ENCODE measurements around the gene MSH2. TPM values are rescaled to one million over a fixed set of nuclear protein-coding genes. Genes with fewer than 3 reads are reported as not detected.

The MSH2 gene
- total and polyA plus RNA-seq, 2 of the 13 experiments (the other 11 are each of a cell fraction or from before 2014, with no cell fraction given): 19.9 to 76.3 TPM

DNA sequence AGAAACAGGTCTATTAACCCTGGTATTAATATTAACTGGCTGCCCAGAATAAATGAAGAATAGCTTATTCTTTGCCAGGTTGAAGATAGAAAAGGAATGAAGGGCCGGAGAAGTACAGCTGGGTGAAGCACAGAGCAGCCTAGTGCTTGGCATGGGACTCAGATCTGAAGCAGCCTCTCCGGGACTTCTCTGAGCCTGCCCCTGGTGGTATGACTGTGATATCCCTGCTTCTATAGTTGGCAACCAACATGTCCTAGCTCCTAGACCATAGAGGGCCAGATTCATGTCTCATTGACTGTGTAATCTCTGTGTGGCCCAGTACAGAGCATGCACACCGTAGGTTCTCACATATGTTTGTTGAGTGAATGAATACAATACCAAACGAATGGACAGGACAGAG lies 107.8 kb downstream of the MSH2 start:
- BruUV-seq (replicated peaks): no TSS peak
- in situ Hi-C loops (cut with HindIII; ENCODE audit: extremely low pct_ligation_motif_present, low pct_unique_long_range_greater_than_20kb): no loop called here
- Histone ChIP-seq H3K36me3 (replicated peaks in 1 of 2; ENCODE audit: control insufficient read depth in 1 of 2, insufficient read depth in 2 of 2, low read length in 2 of 2) (no peaks in the 10 kb centered on the region), H3K27ac (ENCODE audit: extremely low read length, insufficient read depth, low read length) (no peak overlapping the region), H3K9me3 (ENCODE audit: low read length) (no peaks in the 10 kb centered on the region), H3K4me1 (ENCODE audit: insufficient read depth, low read length) (no peaks in the 10 kb centered on the region), H3K79me2 (ENCODE audit: insufficient read depth, low read length) (no peaks in the 10 kb centered on the region), H3K9ac (ENCODE audit: insufficient read depth, low read depth, low read length) (no peak overlapping the region), H3K27me3 (ENCODE audit: control insufficient read depth in 1 of 2, insufficient read depth in 2 of 2, low read length in 2 of 2) (no peaks in the 10 kb centered on the region; a peak in 1 of 5 replicates), H3K4me2 (ENCODE audit: low read depth, low read length) (no peak overlapping the region), H3K4me3 (replicated peaks in 1 of 3; ENCODE audit: insufficient read depth in 1 of 3, low read depth in 2 of 3, low read length in 3 of 3) (no peak overlapping the region), H4K20me1 (ENCODE audit: insufficient read depth, low read length) (no peaks in the 10 kb centered on the region), H2AFZ (ENCODE audit: low read length) (no peak overlapping the region)
- ChIA-PET POLR2A (no interaction called here), CTCF (ENCODE audit: low intra/inter-chr PET ratio, low total read pairs) (no interaction called here)
- DNase-seq (ENCODE audit: low spot score): peak; percentile 12
- intact Hi-C loops (cut with micrococcal nuclease; ENCODE audit: unreplicated experiment): no loop called here
- FAIRE-seq: no peak
- TF ChIP-seq, protein P1, sequence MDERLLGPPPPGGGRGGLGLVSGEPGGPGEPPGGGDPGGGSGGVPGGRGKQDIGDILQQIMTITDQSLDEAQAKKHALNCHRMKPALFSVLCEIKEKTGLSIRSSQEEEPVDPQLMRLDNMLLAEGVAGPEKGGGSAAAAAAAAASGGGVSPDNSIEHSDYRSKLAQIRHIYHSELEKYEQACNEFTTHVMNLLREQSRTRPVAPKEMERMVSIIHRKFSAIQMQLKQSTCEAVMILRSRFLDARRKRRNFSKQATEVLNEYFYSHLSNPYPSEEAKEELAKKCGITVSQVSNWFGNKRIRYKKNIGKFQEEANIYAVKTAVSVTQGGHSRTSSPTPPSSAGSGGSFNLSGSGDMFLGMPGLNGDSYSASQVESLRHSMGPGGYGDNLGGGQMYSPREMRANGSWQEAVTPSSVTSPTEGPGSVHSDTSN (CRISPR knock-in tag; IDR thresholded peaks at IDR 0.05): no peak
- TF ChIP-seq, protein P2, sequence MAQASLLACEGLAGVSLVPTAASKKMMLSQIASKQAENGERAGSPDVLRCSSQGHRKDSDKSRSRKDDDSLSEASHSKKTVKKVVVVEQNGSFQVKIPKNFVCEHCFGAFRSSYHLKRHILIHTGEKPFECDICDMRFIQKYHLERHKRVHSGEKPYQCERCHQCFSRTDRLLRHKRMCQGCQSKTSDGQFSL (CRISPR knock-in tag; IDR thresholded peaks at IDR 0.05): no peak
- TF ChIP-seq CREM (IDR thresholded peaks at IDR 0.05) (no peak), CREM (CRISPR knock-in tag; IDR thresholded peaks at IDR 0.05) (no peak), ZNF841 (CRISPR knock-in tag; IDR thresholded peaks at IDR 0.05; ENCODE audit: borderline replicate concordance) (no peak), TBL1XR1 (IDR thresholded peaks at IDR 0.05; ENCODE audit: borderline replicate concordance, low read length, partially characterized antibody) (no peak), PPARG (CRISPR knock-in tag; conservative IDR thresholded peaks at IDR 0.05) (no peak)
- TF ChIP-seq, protein P3, sequence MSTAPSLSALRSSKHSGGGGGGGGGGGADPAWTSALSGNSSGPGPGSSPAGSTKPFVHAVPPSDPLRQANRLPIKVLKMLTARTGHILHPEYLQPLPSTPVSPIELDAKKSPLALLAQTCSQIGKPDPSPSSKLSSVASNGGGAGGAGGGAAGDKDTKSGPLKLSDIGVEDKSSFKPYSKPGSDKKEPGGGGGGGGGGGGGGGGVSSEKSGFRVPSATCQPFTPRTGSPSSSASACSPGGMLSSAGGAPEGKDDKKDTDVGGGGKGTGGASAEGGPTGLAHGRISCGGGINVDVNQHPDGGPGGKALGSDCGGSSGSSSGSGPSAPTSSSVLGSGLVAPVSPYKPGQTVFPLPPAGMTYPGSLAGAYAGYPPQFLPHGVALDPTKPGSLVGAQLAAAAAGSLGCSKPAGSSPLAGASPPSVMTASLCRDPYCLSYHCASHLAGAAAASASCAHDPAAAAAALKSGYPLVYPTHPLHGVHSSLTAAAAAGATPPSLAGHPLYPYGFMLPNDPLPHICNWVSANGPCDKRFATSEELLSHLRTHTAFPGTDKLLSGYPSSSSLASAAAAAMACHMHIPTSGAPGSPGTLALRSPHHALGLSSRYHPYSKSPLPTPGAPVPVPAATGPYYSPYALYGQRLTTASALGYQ (CRISPR knock-in tag; IDR thresholded peaks at IDR 0.05): no peak
- TF ChIP-seq, protein P4, sequence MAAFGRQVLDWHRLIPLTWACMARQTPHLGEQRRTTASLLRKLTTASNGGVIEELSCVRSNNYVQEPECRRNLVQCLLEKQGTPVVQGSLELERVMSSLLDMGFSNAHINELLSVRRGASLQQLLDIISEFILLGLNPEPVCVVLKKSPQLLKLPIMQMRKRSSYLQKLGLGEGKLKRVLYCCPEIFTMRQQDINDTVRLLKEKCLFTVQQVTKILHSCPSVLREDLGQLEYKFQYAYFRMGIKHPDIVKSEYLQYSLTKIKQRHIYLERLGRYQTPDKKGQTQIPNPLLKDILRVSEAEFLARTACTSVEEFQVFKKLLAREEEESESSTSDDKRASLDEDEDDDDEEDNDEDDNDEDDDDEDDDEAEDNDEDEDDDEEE (CRISPR knock-in tag; IDR thresholded peaks at IDR 0.05): no peak
- TF ChIP-seq, protein P5, sequence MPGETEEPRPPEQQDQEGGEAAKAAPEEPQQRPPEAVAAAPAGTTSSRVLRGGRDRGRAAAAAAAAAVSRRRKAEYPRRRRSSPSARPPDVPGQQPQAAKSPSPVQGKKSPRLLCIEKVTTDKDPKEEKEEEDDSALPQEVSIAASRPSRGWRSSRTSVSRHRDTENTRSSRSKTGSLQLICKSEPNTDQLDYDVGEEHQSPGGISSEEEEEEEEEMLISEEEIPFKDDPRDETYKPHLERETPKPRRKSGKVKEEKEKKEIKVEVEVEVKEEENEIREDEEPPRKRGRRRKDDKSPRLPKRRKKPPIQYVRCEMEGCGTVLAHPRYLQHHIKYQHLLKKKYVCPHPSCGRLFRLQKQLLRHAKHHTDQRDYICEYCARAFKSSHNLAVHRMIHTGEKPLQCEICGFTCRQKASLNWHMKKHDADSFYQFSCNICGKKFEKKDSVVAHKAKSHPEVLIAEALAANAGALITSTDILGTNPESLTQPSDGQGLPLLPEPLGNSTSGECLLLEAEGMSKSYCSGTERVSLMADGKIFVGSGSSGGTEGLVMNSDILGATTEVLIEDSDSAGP (CRISPR knock-in tag; IDR thresholded peaks at IDR 0.05; ENCODE audit: borderline replicate concordance): no peak
- 29% methylated on average over 4 of the region's 4 CpGs for WGBS (ENCODE audit: low lambda C conversion rate)
- peak; percentile 89 for ATAC-seq
